Stomach (tissue), 4 donors: ENCODE results near the gene CEP57.

Experiments
- EP300 ChIP-seq: sonication (generic); formaldehyde crosslinking; IDR thresholded peaks from one replicate; pipeline ENCODE4 v1.6.1; 2017; ENCODE audit warnings: antibody characterized with exemption
- POLR2A ChIP-seq, 4 donors: fragments of 450-650 bp; IDR thresholded peaks; one replicate each; pipeline ENCODE4 v1.6.1; 2016; ENCODE audit warnings: antibody characterized with exemption in 4 of 4, control low read depth in 2 of 4, mild to moderate bottlenecking in 1 of 4, moderate library complexity in 1 of 4
- POLR2AphosphoS5 ChIP-seq, 3 donors: sonication (generic); formaldehyde crosslinking; IDR thresholded peaks; one replicate each; pipeline ENCODE4 v1.6.1; 2016; ENCODE audit warnings: antibody characterized with exemption in 3 of 3
- TF ChIP-seq, protein P1 (sequence below), 7 experiments: fragments of 450-650 bp in 4 of 7; fragments of 200-600 bp in 3 of 7; sonication (generic) in 3 of 7; IDR thresholded peaks; one replicate each; pipeline ENCODE4 v1.5.1; 2016 to 2019; ENCODE audit warnings: antibody characterized with exemption in 7 of 7, control low read depth in 2 of 7, mild to moderate bottlenecking in 1 of 7

DNA sequence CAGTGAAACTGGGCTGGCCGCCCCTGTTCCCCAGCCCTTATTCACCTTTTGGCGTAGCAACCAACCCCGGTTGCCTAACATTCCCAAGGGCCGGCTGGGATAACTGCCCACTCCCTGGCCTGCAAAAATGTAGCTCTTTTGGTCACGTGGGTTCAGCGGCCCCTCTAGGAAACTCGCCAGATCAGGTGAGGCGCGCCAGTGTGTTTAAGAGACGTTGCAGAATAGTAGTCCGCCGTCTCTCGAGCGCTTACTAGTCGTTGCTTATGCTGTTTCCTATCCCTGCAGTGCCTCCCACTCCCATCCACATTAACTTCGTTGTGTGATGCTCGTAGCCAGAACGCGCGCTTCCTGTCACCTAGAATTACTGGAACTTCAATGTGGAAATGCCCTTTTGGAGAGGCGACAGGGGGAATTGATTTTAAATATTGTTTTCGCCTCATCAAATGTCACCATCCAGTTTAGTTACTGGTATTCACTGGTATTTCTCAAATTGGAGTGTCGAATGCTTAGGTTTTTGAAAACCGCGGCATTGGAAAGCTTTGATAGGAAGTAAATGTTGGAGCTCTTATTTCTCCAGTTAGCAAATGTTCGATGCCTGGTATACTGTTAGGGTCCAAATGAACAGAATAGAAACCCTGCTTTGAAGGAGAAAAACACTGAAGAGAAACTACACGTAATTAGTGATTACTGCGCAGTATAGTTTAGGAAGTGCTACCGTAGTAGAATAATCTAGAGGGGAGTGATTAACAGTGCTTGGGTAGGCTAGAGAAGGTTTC lies 823 bp downstream of the CEP57 start:
- TF ChIP-seq, protein P1, sequence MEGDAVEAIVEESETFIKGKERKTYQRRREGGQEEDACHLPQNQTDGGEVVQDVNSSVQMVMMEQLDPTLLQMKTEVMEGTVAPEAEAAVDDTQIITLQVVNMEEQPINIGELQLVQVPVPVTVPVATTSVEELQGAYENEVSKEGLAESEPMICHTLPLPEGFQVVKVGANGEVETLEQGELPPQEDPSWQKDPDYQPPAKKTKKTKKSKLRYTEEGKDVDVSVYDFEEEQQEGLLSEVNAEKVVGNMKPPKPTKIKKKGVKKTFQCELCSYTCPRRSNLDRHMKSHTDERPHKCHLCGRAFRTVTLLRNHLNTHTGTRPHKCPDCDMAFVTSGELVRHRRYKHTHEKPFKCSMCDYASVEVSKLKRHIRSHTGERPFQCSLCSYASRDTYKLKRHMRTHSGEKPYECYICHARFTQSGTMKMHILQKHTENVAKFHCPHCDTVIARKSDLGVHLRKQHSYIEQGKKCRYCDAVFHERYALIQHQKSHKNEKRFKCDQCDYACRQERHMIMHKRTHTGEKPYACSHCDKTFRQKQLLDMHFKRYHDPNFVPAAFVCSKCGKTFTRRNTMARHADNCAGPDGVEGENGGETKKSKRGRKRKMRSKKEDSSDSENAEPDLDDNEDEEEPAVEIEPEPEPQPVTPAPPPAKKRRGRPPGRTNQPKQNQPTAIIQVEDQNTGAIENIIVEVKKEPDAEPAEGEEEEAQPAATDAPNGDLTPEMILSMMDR (IDR thresholded peaks at IDR 0.05) = no peak
- TF ChIP-seq POLR2A (IDR thresholded peaks at IDR 0.05) = no peak
- TF ChIP-seq EP300 = no peak
- peak in 2 of 3 donors; percentile 10 to 27 for TF ChIP-seq POLR2AphosphoS5 (IDR thresholded peaks at IDR 0.05)
